Immature natural killer cell (primary cell): ENCODE measurements around the gene NTRK3. TPM values are rescaled to one million over a fixed set of nuclear protein-coding genes. Genes with fewer than 3 reads are reported as not detected.

Source experiments
- DNase-seq, 3 donors: peaks; one replicate each; pipeline ENCODE4 v3.0.0; 2022; ENCODE audit warnings: mixed read lengths in 1 of 3
- H3K27ac Mint-ChIP-seq, 6 donors: one replicate each; pipeline ENCODE4 v1.8.0; 2020; ENCODE audit warnings: mixed read lengths in 6 of 6, mild to moderate bottlenecking in 5 of 6, inconsistent platforms in 4 of 6, moderate library complexity in 3 of 6
- H3K27me3 Mint-ChIP-seq, 3 donors: one replicate each; pipeline ENCODE4 v1.8.0; 2020 to 2021; ENCODE audit warnings: low read depth in 3 of 3, mild to moderate bottlenecking in 3 of 3, mixed read lengths in 3 of 3, moderate library complexity in 3 of 3, inconsistent platforms in 1 of 3
- H3K36me3 Mint-ChIP-seq, 3 donors: one replicate each; pipeline ENCODE4 v1.8.0; 2020; ENCODE audit warnings: mixed read lengths in 3 of 3, inconsistent platforms in 2 of 3, mild to moderate bottlenecking in 2 of 3
- H3K4me1 Mint-ChIP-seq, 2 donors: one replicate each; pipeline ENCODE4 v1.8.0; 2020; ENCODE audit warnings: inconsistent platforms in 2 of 2, mild to moderate bottlenecking in 2 of 2, mixed read lengths in 2 of 2, moderate library complexity in 1 of 2
- H3K4me3 Mint-ChIP-seq, 5 donors: one replicate each; pipeline ENCODE4 v1.8.0; 2020; ENCODE audit warnings: mild to moderate bottlenecking in 5 of 5, mixed read lengths in 5 of 5, inconsistent platforms in 3 of 5, moderate library complexity in 3 of 5
- H3K9me3 Mint-ChIP-seq, 6 donors: one replicate each; pipeline ENCODE4 v1.8.0; 2020; ENCODE audit warnings: mild to moderate bottlenecking in 6 of 6, mixed read lengths in 6 of 6, inconsistent platforms in 4 of 6, moderate library complexity in 3 of 6
- polyA plus RNA-seq, 3 donors: library from polyadenylated mRNA; unstranded; fragments of 300-500 nt; fragmentation: Illumina TruSeq; gene quantifications; one replicate each; pipeline ENCODE4 v1.2.3, GENCODE V29; 2021

The NTRK3 gene
- polyA plus RNA-seq, 3 donors from 2014 or later = not detected

GRCh38 chr15:87901926-87902690 lies 354.4 kb downstream of the NTRK3 start:
- Mint-ChIP-seq H3K27me3 (peaks cover 0 to 1% (median 0%) of the 10 kb centered on the region in 3 donors), H3K36me3 (no peaks in the 10 kb centered on the region)
- DNase-seq = no peak

GRCh38 chr15:87901008-87901407 lies 355.5 kb downstream of the NTRK3 start:
- Mint-ChIP-seq H3K9me3 (peaks cover 0 to 15% (median under 1%) of the 10 kb centered on the region in 6 donors), H3K36me3 (no peaks in the 10 kb centered on the region), H3K27ac (no peak overlapping the region), H3K4me3 (no peak overlapping the region), H3K4me1 (no peaks in the 10 kb centered on the region), H3K27me3 (no peaks in the 10 kb centered on the region)
- no peak for DNase-seq

More at GRCh38 chr15:87901926-87902690, 354.4 kb downstream of the NTRK3 start:
- H3K27ac Mint-ChIP-seq = no peak overlapping the region
- no peak overlapping the region for H3K4me3 Mint-ChIP-seq
- H3K9me3 Mint-ChIP-seq = peaks cover 0 to 12% (median 1%) of the 10 kb centered on the region in 6 donors
- H3K4me1 Mint-ChIP-seq = no peaks in the 10 kb centered on the region

GRCh38 chr15:87896936-87897335 lies 359.6 kb downstream of the NTRK3 start:
- no peaks in the 10 kb centered on the region for H3K4me1 Mint-ChIP-seq
- H3K9me3 Mint-ChIP-seq = peaks cover 0 to 15% (median 0%) of the 10 kb centered on the region in 6 donors
- no peak overlapping the region for H3K27ac Mint-ChIP-seq
- H3K36me3 Mint-ChIP-seq = no peaks in the 10 kb centered on the region
- H3K4me3 Mint-ChIP-seq = no peak overlapping the region
- DNase-seq = no peak
- no peaks in the 10 kb centered on the region for H3K27me3 Mint-ChIP-seq

- H3K4me3 Mint-ChIP-seq = no peak overlapping the region
- no peak for DNase-seq
- peaks cover 0 to 5% (median under 1%) of the 10 kb centered on the region in 6 donors for H3K9me3 Mint-ChIP-seq
- H3K4me1 Mint-ChIP-seq = no peaks in the 10 kb centered on the region
- no peaks in the 10 kb centered on the region for H3K36me3 Mint-ChIP-seq
- H3K27ac Mint-ChIP-seq = no peak overlapping the region
- peaks cover 0 to 2% (median 0%) of the 10 kb centered on the region in 3 donors for H3K27me3 Mint-ChIP-seq
Measured at GRCh38 chr15:87887177-87887576, 369.4 kb downstream of the NTRK3 start.

GRCh38 chr15:87881026-87881425 lies 375.5 kb downstream of the NTRK3 start:
- DNase-seq = no peak
- no peak overlapping the region for H3K27ac Mint-ChIP-seq
- H3K9me3 Mint-ChIP-seq = peaks cover 0 to 5% (median 0%) of the 10 kb centered on the region in 6 donors
- H3K27me3 Mint-ChIP-seq = peaks cover 0 to 4% (median 3%) of the 10 kb centered on the region in 3 donors
- no peak overlapping the region for H3K4me3 Mint-ChIP-seq
- H3K4me1 Mint-ChIP-seq = no peaks in the 10 kb centered on the region
- H3K36me3 Mint-ChIP-seq = no peaks in the 10 kb centered on the region

GRCh38 chr15:87877822-87878542 lies 378.6 kb downstream of the NTRK3 start:
- Mint-ChIP-seq H3K4me1 (no peaks in the 10 kb centered on the region), H3K36me3 (no peaks in the 10 kb centered on the region), H3K9me3 (peaks cover 0 to 5% (median 0%) of the 10 kb centered on the region in 6 donors), H3K27ac (no peak overlapping the region), H3K4me3 (no peak overlapping the region), H3K27me3 (peaks cover 0 to 4% (median 3%) of the 10 kb centered on the region in 3 donors)
- no peak for DNase-seq

GRCh38 chr15:87877114-87877810 lies 379.3 kb downstream of the NTRK3 start:
- Mint-ChIP-seq H3K4me3 (no peak overlapping the region), H3K9me3 (peaks cover 0 to 2% (median 0%) of the 10 kb centered on the region in 6 donors), H3K4me1 (no peaks in the 10 kb centered on the region), H3K27ac (no peak overlapping the region), H3K36me3 (no peaks in the 10 kb centered on the region), H3K27me3 (peaks cover 0 to 3% (median 2%) of the 10 kb centered on the region in 3 donors)
- DNase-seq = no peak

- no peak for DNase-seq
- H3K27me3 Mint-ChIP-seq = peaks cover 0 to 2% (median under 1%) of the 10 kb centered on the region in 3 donors
- no peaks in the 10 kb centered on the region for H3K4me1 Mint-ChIP-seq
- H3K4me3 Mint-ChIP-seq = no peak overlapping the region
- peaks cover 0 to 2% (median 0%) of the 10 kb centered on the region in 6 donors for H3K9me3 Mint-ChIP-seq
- H3K36me3 Mint-ChIP-seq = no peaks in the 10 kb centered on the region
- H3K27ac Mint-ChIP-seq = no peak overlapping the region
Measured at GRCh38 chr15:87874896-87875711, 381.4 kb downstream of the NTRK3 start.

GRCh38 chr15:87873516-87873915 lies 383.0 kb downstream of the NTRK3 start:
- Mint-ChIP-seq H3K27me3 (no peaks in the 10 kb centered on the region), H3K9me3 (peaks cover 0 to 2% (median 0%) of the 10 kb centered on the region in 6 donors), H3K27ac (no peak overlapping the region), H3K4me3 (no peak overlapping the region), H3K36me3 (no peaks in the 10 kb centered on the region), H3K4me1 (no peaks in the 10 kb centered on the region)
- DNase-seq = no peak

- no peak for DNase-seq
- H3K4me1 Mint-ChIP-seq = no peaks in the 10 kb centered on the region
- no peaks in the 10 kb centered on the region for H3K36me3 Mint-ChIP-seq
- peaks cover 0 to 2% (median 0%) of the 10 kb centered on the region in 6 donors for H3K9me3 Mint-ChIP-seq
- no peak overlapping the region for H3K4me3 Mint-ChIP-seq
- no peaks in the 10 kb centered on the region for H3K27me3 Mint-ChIP-seq
- H3K27ac Mint-ChIP-seq = no peak overlapping the region
Measured at GRCh38 chr15:87871731-87872320, 384.7 kb downstream of the NTRK3 start.

- Mint-ChIP-seq H3K4me3 (no peak overlapping the region), H3K36me3 (no peaks in the 10 kb centered on the region), H3K4me1 (no peaks in the 10 kb centered on the region), H3K27ac (no peak overlapping the region), H3K9me3 (peaks cover 0 to 2% (median 0%) of the 10 kb centered on the region in 6 donors), H3K27me3 (no peaks in the 10 kb centered on the region)
- DNase-seq = no peak
Measured at GRCh38 chr15:87871258-87871681, 385.3 kb downstream of the NTRK3 start.

GRCh38 chr15:87866961-87867360 lies 389.6 kb downstream of the NTRK3 start:
- no peaks in the 10 kb centered on the region for H3K4me1 Mint-ChIP-seq
- no peak overlapping the region for H3K27ac Mint-ChIP-seq
- no peaks in the 10 kb centered on the region for H3K36me3 Mint-ChIP-seq
- no peaks in the 10 kb centered on the region for H3K27me3 Mint-ChIP-seq
- DNase-seq = no peak
- H3K4me3 Mint-ChIP-seq = no peak overlapping the region
- H3K9me3 Mint-ChIP-seq = peaks cover 0 to 6% (median 1%) of the 10 kb centered on the region in 6 donors

GRCh38 chr15:87863152-87863551 lies 393.4 kb downstream of the NTRK3 start:
- no peak for DNase-seq
- no peaks in the 10 kb centered on the region for H3K27me3 Mint-ChIP-seq
- H3K27ac Mint-ChIP-seq = no peak overlapping the region
- H3K4me3 Mint-ChIP-seq = no peak overlapping the region
- H3K9me3 Mint-ChIP-seq = peaks cover 0 to 6% (median 1%) of the 10 kb centered on the region in 6 donors
- H3K4me1 Mint-ChIP-seq = no peaks in the 10 kb centered on the region
- H3K36me3 Mint-ChIP-seq = no peaks in the 10 kb centered on the region
